ENCODE results near the gene MAP3K4. TPM values are rescaled to one million over a fixed set of nuclear protein-coding genes. Genes with fewer than 3 reads are reported as not detected.

The MAP3K4 gene
- total RNA-seq, 4 donors from 2014 or later = 17.2 to 35.2 (median 23.7) TPM

DNA sequence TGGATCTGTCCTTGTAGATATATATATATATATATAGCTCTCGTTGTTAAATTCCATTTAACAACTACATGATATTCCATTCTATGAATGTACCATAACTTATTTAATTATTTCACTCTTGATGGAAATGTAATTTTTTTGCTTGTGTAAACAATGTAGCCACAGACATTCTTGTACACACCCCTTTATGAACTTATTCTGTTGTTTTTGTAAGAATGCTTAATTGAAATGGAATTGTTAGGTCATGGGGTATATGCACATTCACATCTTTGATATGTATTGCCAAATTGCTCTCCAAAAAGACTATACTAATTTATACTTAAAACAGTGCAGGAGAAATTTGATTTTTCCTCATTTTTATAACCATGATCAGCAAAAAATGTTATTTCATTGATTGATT lies 67.2 kb downstream of the MAP3K4 start:
- intact Hi-C loops (cut with DNase I; ENCODE audit: low total_unique reads) (loop anchor here (2.0 kb wide), 1 partner anchor 44 kb away; no protein-coding TSS in a partner anchor), in situ Hi-C loops (cut with MboI; ENCODE audit: low pct_ligation_motif_present in 1 of 4, low pct_unique_long_range_greater_than_20kb in 1 of 4, low sequenced_read_pairs in 3 of 4) (no loop called here)
- Histone ChIP-seq H3K27ac (no peak overlapping the region), H3K9me3 (no peaks in the 10 kb centered on the region), H3K27me3 (no peaks in the 10 kb centered on the region), H3K4me1 (no peaks in the 10 kb centered on the region), H3K36me3 (no peaks in the 10 kb centered on the region), H3K4me3 (no peak overlapping the region)
- WGBS, 2 donors (ENCODE audit: low coverage in 1 of 2) = 88 to 100% methylated on average over 1 of the region's 1 CpG
- DNase-seq = no peak
- TF ChIP-seq POLR2AphosphoS5 (IDR thresholded peaks at IDR 0.05) = no peak
- TF ChIP-seq POLR2A (IDR thresholded peaks at IDR 0.05) = no peak
- TF ChIP-seq EP300 (IDR thresholded peaks at IDR 0.05; ENCODE audit: low read depth) = no peak
- TF ChIP-seq, protein P1, sequence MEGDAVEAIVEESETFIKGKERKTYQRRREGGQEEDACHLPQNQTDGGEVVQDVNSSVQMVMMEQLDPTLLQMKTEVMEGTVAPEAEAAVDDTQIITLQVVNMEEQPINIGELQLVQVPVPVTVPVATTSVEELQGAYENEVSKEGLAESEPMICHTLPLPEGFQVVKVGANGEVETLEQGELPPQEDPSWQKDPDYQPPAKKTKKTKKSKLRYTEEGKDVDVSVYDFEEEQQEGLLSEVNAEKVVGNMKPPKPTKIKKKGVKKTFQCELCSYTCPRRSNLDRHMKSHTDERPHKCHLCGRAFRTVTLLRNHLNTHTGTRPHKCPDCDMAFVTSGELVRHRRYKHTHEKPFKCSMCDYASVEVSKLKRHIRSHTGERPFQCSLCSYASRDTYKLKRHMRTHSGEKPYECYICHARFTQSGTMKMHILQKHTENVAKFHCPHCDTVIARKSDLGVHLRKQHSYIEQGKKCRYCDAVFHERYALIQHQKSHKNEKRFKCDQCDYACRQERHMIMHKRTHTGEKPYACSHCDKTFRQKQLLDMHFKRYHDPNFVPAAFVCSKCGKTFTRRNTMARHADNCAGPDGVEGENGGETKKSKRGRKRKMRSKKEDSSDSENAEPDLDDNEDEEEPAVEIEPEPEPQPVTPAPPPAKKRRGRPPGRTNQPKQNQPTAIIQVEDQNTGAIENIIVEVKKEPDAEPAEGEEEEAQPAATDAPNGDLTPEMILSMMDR (IDR thresholded peaks at IDR 0.05) = no peak

DNA sequence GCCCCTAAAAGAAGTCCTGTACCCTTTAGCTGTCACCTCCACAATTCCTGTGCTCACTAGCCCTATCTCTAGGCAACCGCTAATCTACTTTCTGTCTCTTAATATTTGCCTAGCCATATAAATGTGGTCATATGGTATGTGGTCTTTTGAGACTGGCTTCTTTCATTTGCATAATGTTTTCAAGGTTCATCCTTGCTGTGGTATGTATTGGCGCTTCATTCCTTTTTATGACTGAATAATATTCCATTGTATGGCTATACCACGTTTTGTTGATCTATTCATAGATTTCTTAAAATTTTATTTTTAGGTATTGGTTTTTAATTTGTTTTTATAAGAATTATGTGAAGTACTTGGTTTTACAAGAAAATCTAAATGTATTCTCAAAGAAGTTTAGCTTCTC lies 70.0 kb downstream of the MAP3K4 start:
- Histone ChIP-seq H3K4me3 (no peak overlapping the region), H3K27me3 (no peaks in the 10 kb centered on the region), H3K36me3 (no peaks in the 10 kb centered on the region), H3K4me1 (no peaks in the 10 kb centered on the region), H3K27ac (no peak overlapping the region), H3K9me3 (no peaks in the 10 kb centered on the region)
- in situ Hi-C loops (cut with MboI; ENCODE audit: low pct_ligation_motif_present in 1 of 4, low pct_unique_long_range_greater_than_20kb in 1 of 4, low sequenced_read_pairs in 3 of 4) = no loop called here
- intact Hi-C loops (cut with DNase I; ENCODE audit: low total_unique reads) = no loop called here
- WGBS, 2 donors (ENCODE audit: low coverage in 1 of 2) = 85 to 94% methylated on average over 2 to 3 of the region's 3 CpGs
- DNase-seq = no peak
- TF ChIP-seq POLR2AphosphoS5 (IDR thresholded peaks at IDR 0.05) (no peak), EP300 (IDR thresholded peaks at IDR 0.05; ENCODE audit: low read depth) (no peak), POLR2A (IDR thresholded peaks at IDR 0.05) (no peak)
- TF ChIP-seq, protein P1 (IDR thresholded peaks at IDR 0.05) = no peak

GRCh38 chr6:161064915-161065314 lies 73.3 kb downstream of the MAP3K4 start:
- no peaks in the 10 kb centered on the region for H3K27me3 ChIP-seq
- H3K9me3 ChIP-seq = no peaks in the 10 kb centered on the region
- DNase-seq = no peak
- H3K4me3 ChIP-seq = no peak overlapping the region
- TF ChIP-seq POLR2AphosphoS5 (IDR thresholded peaks at IDR 0.05) (no peak), EP300 (IDR thresholded peaks at IDR 0.05; ENCODE audit: low read depth) (no peak), POLR2A (IDR thresholded peaks at IDR 0.05) (no peak)
- TF ChIP-seq, protein P1 (IDR thresholded peaks at IDR 0.05) = no peak
- no peaks in the 10 kb centered on the region for H3K4me1 ChIP-seq
- WGBS, 2 donors (ENCODE audit: low coverage in 1 of 2) = 83 to 100% methylated on average over 1 of the region's 1 CpG
- no peak overlapping the region for H3K27ac ChIP-seq
- no peaks in the 10 kb centered on the region for H3K36me3 ChIP-seq
- in situ Hi-C loops (cut with MboI; ENCODE audit: low pct_ligation_motif_present in 1 of 4, low pct_unique_long_range_greater_than_20kb in 1 of 4, low sequenced_read_pairs in 3 of 4) = no loop called here
- intact Hi-C loops (cut with DNase I; ENCODE audit: low total_unique reads) = no loop called here

- H3K9me3 ChIP-seq = no peaks in the 10 kb centered on the region
- no peak overlapping the region for H3K27ac ChIP-seq
- no peaks in the 10 kb centered on the region for H3K27me3 ChIP-seq
- H3K4me1 ChIP-seq = no peaks in the 10 kb centered on the region
- no peak for TF ChIP-seq POLR2A (IDR thresholded peaks at IDR 0.05)
- no peak for TF ChIP-seq POLR2AphosphoS5 (IDR thresholded peaks at IDR 0.05)
- no peak for TF ChIP-seq EP300 (IDR thresholded peaks at IDR 0.05; ENCODE audit: low read depth)
- TF ChIP-seq, protein P1 (IDR thresholded peaks at IDR 0.05) = no peak
- in situ Hi-C loops (cut with MboI; ENCODE audit: low pct_ligation_motif_present in 1 of 4, low pct_unique_long_range_greater_than_20kb in 1 of 4, low sequenced_read_pairs in 3 of 4) (no loop called here), intact Hi-C loops (cut with DNase I; ENCODE audit: low total_unique reads) (no loop called here)
- H3K36me3 ChIP-seq = no peaks in the 10 kb centered on the region
- WGBS, 2 donors (ENCODE audit: low coverage in 1 of 2) = 77 to 78% methylated on average over 3 of the region's 3 CpGs
- no peak overlapping the region for H3K4me3 ChIP-seq
- no peak for DNase-seq
Measured at GRCh38 chr6:161066511-161066910, 74.9 kb downstream of the MAP3K4 start.
